Hematopoietic multipotent progenitor cell treated with erythropoietin and hydrocortisone succinate and interleukin-3 and kit ligand, for 4 days (in vitro differentiated cells): ENCODE data around the gene H1-8.
"Not testable (repeated sequence)": the region's sequence is repeated elsewhere in the genome, so short reads cannot be mapped to it uniquely, and the experiment has no call there.

Source experiments
- DNase-seq: peaks from one replicate; pipeline ENCODE4 v3.0.0-alpha.2; 2015

The H1-8 gene

GRCh38 chr3:129515108-129515820 is 27.7 kb upstream of the H1-8 start:
- not testable (repeated sequence) for DNase-seq

GRCh38 chr3:129515821-129516432 is 27.0 kb upstream of the H1-8 start:
- DNase-seq: not testable (repeated sequence)

- no peak for DNase-seq
These were observed 25.5 kb upstream of the H1-8 start for GRCh38 chr3:129517516-129517915.

- DNase-seq: no peak
These were observed 24.9 kb upstream of the H1-8 start for GRCh38 chr3:129518038-129518561.

GRCh38 chr3:129518581-129518980 is 24.4 kb upstream of the H1-8 start:
- no peak for DNase-seq

GRCh38 chr3:129519449-129519848 is 23.5 kb upstream of the H1-8 start:
- no peak for DNase-seq

GRCh38 chr3:129519896-129520715 is 22.9 kb upstream of the H1-8 start:
- no peak for DNase-seq

- DNase-seq: no peak
These were observed 22.0 kb upstream of the H1-8 start for GRCh38 chr3:129520960-129521359.

GRCh38 chr3:129521611-129522010 is 21.4 kb upstream of the H1-8 start:
- no peak for DNase-seq

GRCh38 chr3:129522953-129523352 is 20.0 kb upstream of the H1-8 start:
- DNase-seq: no peak

- DNase-seq: no peak
These were observed 18.9 kb upstream of the H1-8 start for GRCh38 chr3:129524081-129524480.

- no peak for DNase-seq
These were observed 17.5 kb upstream of the H1-8 start for GRCh38 chr3:129525341-129525968.

GRCh38 chr3:129526121-129526900 is 16.7 kb upstream of the H1-8 start:
- peak; percentile 84 for DNase-seq

GRCh38 chr3:129527262-129527661 is 15.7 kb upstream of the H1-8 start:
- no peak for DNase-seq

GRCh38 chr3:129528589-129529100 is 14.3 kb upstream of the H1-8 start, which contains the start of gene RHO:
Gene RHO (plus strand): TSS chr3:129528639. CDS start chr3:129528734, 95 bp downstream.
- DNase-seq: no peak

GRCh38 chr3:129529436-129530210 is 13.4 kb upstream of the H1-8 start:
- DNase-seq: no peak

- no peak for DNase-seq
These were observed 12.7 kb upstream of the H1-8 start for GRCh38 chr3:129530251-129530791.

- DNase-seq: no peak
These were observed 12.2 kb upstream of the H1-8 start for GRCh38 chr3:129530821-129531220.

- no peak for DNase-seq
These were observed 11.3 kb upstream of the H1-8 start for GRCh38 chr3:129531699-129532098.

GRCh38 chr3:129532261-129532660 is 10.7 kb upstream of the H1-8 start:
- DNase-seq: no peak

- no peak for DNase-seq
These were observed 9.6 kb upstream of the H1-8 start for GRCh38 chr3:129533406-129533805.
